Neural cell (in vitro differentiated cells): ENCODE data around the gene PCNX1. TPM values are rescaled to one million over a fixed set of nuclear protein-coding genes. Genes with fewer than 3 reads are reported as not detected.

ENCODE experiments used
- H2AFZ ChIP-seq: fragments of 200-600, 300-800 bp; sonication (generic), shearing (Covaris generic); 2 replicates; pipeline ENCODE4 v1.6.0; 2014; ENCODE audit warnings: low read depth, mild to moderate bottlenecking, antibody characterized with exemption, low read length, moderate library complexity
- H3F3A ChIP-seq: fragments of 200-600 bp; shearing (Covaris generic); 2 replicates; pipeline ENCODE4 v1.6.1; 2016; ENCODE audit warnings: mild to moderate bottlenecking, moderate library complexity, mixed read lengths, antibody characterized with exemption, low read length; ENCODE audit not compliant: insufficient read depth, poor library complexity, severe bottlenecking
- H3K27ac ChIP-seq: fragments of 200-600, 300-800 bp; sonication (generic), shearing (Covaris generic); 2 replicates; pipeline ENCODE4 v1.5.1; 2014; ENCODE audit warnings: mild to moderate bottlenecking, low read length, moderate library complexity
- H3K27me3 ChIP-seq: fragments of 300-800, 200-600 bp; sonication (generic), shearing (Covaris generic); 2 replicates; pipeline ENCODE4 v1.6.0; 2014; ENCODE audit warnings: mild to moderate bottlenecking, low read depth, low read length, moderate library complexity; ENCODE audit not compliant: insufficient read depth
- H3K36me3 ChIP-seq: fragments of 300-800, 200-600 bp; sonication (generic), shearing (Covaris generic); 2 replicates; pipeline ENCODE4 v1.5.1; 2014; ENCODE audit warnings: mild to moderate bottlenecking, antibody characterized with exemption, low read length, moderate library complexity; ENCODE audit not compliant: insufficient read depth
- H3K4me2 ChIP-seq: fragments of 300-800, 200-600 bp; sonication (generic), shearing (Covaris generic); 2 replicates; pipeline ENCODE4 v1.6.0; 2014; ENCODE audit warnings: mild to moderate bottlenecking, low read length
- H3K4me3 ChIP-seq: fragments of 300-800, 200-600 bp; sonication (generic), shearing (Covaris generic); 2 replicates; pipeline ENCODE4 v1.5.1; 2014; ENCODE audit warnings: mild to moderate bottlenecking, low read length, moderate library complexity
- H3K79me2 ChIP-seq: fragments of 200-600 bp; shearing (Covaris generic); replicated peaks from 2 replicates; pipeline ENCODE4 v1.6.0; 2014; ENCODE audit warnings: mild to moderate bottlenecking, low read length, moderate library complexity; ENCODE audit not compliant: insufficient read depth
- H3K9ac ChIP-seq: fragments of 300-800, 200-600 bp; sonication (generic), shearing (Covaris generic); 2 replicates; pipeline ENCODE4 v1.6.1; 2016; ENCODE audit warnings: mild to moderate bottlenecking, low read length, mixed read lengths
- H3K9me2 ChIP-seq: fragments of 200-600 bp; shearing (Covaris generic); 2 replicates; pipeline ENCODE4 v1.6.1; 2016; ENCODE audit warnings: mild to moderate bottlenecking, low read length, mixed read lengths; ENCODE audit not compliant: insufficient read depth
- H3K9me3 ChIP-seq: fragments of 200-600, 300-800 bp; sonication (generic), shearing (Covaris generic); 2 replicates; pipeline ENCODE4 v1.6.1; 2016; ENCODE audit warnings: mild to moderate bottlenecking, mixed run types, low read length, moderate library complexity, mixed read lengths
- H4K20me1 ChIP-seq: fragments of 200-600 bp; shearing (Covaris generic); 2 replicates; pipeline ENCODE4 v1.6.1; 2016; ENCODE audit warnings: mild to moderate bottlenecking, mixed run types; ENCODE audit not compliant: insufficient read depth
- EP300 ChIP-seq: fragments of 450-650 bp; conservative IDR thresholded peaks from 2 replicates; pipeline ENCODE4 v1.6.1; 2014; ENCODE audit warnings: antibody characterized with exemption, mild to moderate bottlenecking, moderate library complexity; ENCODE audit not compliant: poor library complexity, severe bottlenecking
- EZH2 ChIP-seq: fragments of 200-600, 300-800 bp; shearing (Covaris generic), sonication (generic); IDR thresholded peaks from 2 replicates; pipeline ENCODE4 v1.6.1; 2014; ENCODE audit warnings: antibody characterized with exemption, low read length, borderline replicate concordance, mild to moderate bottlenecking; ENCODE audit not compliant: insufficient read depth, poor library complexity, severe bottlenecking
- MXI1 ChIP-seq: fragments of 450-650 bp; conservative IDR thresholded peaks from 2 replicates; pipeline ENCODE4 v1.6.1; 2014; ENCODE audit warnings: antibody characterized with exemption, mild to moderate bottlenecking; ENCODE audit not compliant: poor library complexity, severe bottlenecking
- POLR2AphosphoS5 ChIP-seq: IDR thresholded peaks from 2 replicates; pipeline ENCODE4 v1.6.1; 2012
- RAD21 ChIP-seq: fragments of 450-650 bp; conservative IDR thresholded peaks from 2 replicates; pipeline ENCODE4 v1.6.1; 2014; ENCODE audit warnings: antibody characterized with exemption, mild to moderate bottlenecking, moderate library complexity
- SMC3 ChIP-seq: fragments of 450-650 bp; conservative IDR thresholded peaks from 2 replicates; pipeline ENCODE4 v1.6.1; 2014; ENCODE audit warnings: antibody characterized with exemption, mild to moderate bottlenecking, moderate library complexity; ENCODE audit not compliant: poor library complexity
- TAF1 ChIP-seq: IDR thresholded peaks from 2 replicates; pipeline ENCODE4 v1.6.1; 2012; ENCODE audit warnings: low read depth
- polyA plus RNA-seq: library from polyadenylated mRNA; depleted of rRNA; stranded (reverse); fragments of >200 nt; gene quantifications from 2 replicates; pipeline ENCODE4 v1.2.3, GENCODE V29; 2014
- TF ChIP-seq, protein P1 (sequence below): IDR thresholded peaks from 2 replicates; pipeline ENCODE4 v1.6.1; 2012; ENCODE audit warnings: borderline replicate concordance
- TF ChIP-seq, protein P2 (sequence below): fragments of 450-650 bp; IDR thresholded peaks from 2 replicates; pipeline ENCODE4 v1.5.1; 2014; ENCODE audit warnings: antibody characterized with exemption, mild to moderate bottlenecking, moderate library complexity; ENCODE audit not compliant: poor library complexity, severe bottlenecking

PCNX1 gene
- polyA plus RNA-seq, 1 donor from 2014 or later = 23.7 TPM

DNA sequence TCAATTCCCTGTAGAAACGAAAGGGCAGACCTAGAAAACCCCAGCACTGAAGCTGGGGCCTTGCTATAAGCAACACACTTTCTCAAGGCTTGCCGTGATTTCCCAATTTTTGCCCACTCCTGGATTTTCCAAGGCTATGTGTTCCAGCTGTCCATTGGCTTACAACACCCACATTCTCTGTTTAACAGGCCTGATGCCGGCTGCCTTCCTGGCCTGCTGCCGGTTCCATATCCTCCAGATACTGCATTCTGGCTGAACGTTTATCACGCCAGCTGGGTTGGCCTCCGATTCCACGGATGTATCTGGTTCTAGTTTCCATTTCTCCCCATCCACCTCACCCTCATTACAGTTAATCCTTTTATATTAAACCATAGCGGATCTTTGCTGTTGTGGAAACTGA is 2.0 kb upstream of the PCNX1 start:
- TF ChIP-seq MXI1 (no peak), EP300 (no peak), EZH2 (no peak), SMC3 (no peak), TAF1 (no peak), RAD21 (no peak), POLR2AphosphoS5 (no peak)
- TF ChIP-seq, protein P1, sequence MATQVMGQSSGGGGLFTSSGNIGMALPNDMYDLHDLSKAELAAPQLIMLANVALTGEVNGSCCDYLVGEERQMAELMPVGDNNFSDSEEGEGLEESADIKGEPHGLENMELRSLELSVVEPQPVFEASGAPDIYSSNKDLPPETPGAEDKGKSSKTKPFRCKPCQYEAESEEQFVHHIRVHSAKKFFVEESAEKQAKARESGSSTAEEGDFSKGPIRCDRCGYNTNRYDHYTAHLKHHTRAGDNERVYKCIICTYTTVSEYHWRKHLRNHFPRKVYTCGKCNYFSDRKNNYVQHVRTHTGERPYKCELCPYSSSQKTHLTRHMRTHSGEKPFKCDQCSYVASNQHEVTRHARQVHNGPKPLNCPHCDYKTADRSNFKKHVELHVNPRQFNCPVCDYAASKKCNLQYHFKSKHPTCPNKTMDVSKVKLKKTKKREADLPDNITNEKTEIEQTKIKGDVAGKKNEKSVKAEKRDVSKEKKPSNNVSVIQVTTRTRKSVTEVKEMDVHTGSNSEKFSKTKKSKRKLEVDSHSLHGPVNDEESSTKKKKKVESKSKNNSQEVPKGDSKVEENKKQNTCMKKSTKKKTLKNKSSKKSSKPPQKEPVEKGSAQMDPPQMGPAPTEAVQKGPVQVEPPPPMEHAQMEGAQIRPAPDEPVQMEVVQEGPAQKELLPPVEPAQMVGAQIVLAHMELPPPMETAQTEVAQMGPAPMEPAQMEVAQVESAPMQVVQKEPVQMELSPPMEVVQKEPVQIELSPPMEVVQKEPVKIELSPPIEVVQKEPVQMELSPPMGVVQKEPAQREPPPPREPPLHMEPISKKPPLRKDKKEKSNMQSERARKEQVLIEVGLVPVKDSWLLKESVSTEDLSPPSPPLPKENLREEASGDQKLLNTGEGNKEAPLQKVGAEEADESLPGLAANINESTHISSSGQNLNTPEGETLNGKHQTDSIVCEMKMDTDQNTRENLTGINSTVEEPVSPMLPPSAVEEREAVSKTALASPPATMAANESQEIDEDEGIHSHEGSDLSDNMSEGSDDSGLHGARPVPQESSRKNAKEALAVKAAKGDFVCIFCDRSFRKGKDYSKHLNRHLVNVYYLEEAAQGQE = no peak
- TF ChIP-seq, protein P2, sequence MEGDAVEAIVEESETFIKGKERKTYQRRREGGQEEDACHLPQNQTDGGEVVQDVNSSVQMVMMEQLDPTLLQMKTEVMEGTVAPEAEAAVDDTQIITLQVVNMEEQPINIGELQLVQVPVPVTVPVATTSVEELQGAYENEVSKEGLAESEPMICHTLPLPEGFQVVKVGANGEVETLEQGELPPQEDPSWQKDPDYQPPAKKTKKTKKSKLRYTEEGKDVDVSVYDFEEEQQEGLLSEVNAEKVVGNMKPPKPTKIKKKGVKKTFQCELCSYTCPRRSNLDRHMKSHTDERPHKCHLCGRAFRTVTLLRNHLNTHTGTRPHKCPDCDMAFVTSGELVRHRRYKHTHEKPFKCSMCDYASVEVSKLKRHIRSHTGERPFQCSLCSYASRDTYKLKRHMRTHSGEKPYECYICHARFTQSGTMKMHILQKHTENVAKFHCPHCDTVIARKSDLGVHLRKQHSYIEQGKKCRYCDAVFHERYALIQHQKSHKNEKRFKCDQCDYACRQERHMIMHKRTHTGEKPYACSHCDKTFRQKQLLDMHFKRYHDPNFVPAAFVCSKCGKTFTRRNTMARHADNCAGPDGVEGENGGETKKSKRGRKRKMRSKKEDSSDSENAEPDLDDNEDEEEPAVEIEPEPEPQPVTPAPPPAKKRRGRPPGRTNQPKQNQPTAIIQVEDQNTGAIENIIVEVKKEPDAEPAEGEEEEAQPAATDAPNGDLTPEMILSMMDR = no peak
- no peaks in the 10 kb centered on the region for H3K27me3 ChIP-seq

DNA sequence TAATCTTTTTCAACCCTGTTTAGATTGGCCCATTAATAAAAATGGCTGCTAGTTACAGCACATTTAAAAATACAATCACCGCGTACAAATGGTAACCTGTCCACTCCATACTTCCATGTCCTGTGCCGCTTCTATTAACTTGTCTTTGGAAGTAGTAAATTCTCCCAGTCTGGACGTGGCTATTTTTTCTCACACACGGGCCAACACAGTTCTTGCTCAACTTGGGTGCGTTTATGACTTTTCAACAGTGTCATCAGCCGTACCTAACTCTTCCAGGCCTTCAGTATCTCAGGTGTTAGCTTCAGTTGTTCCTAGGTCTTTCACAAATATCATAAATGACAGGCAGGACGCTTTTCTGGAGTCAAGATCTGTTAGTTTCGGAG is 475 bp upstream of the PCNX1 start:
- H3K79me2 ChIP-seq = peaks cover 32% of the 10 kb centered on the region
- H3K4me3 ChIP-seq = peak overlapping the region; percentile 97
- no peaks in the 10 kb centered on the region for H3K9me2 ChIP-seq
- peak overlapping the region; percentile 93 for H3K9ac ChIP-seq
- peak overlapping the region; percentile 40 for H3K27ac ChIP-seq
- no peaks in the 10 kb centered on the region for H3F3A ChIP-seq
- peaks cover 9% of the 10 kb centered on the region for H4K20me1 ChIP-seq
- no peaks in the 10 kb centered on the region for H3K9me3 ChIP-seq
- no peaks in the 10 kb centered on the region for H3K27me3 ChIP-seq
- H3K36me3 ChIP-seq = no peaks in the 10 kb centered on the region
- TF ChIP-seq RAD21 (no peak), EP300 (no peak), POLR2AphosphoS5 (no peak), MXI1 (no peak), TAF1 (no peak), EZH2 (no peak), SMC3 (no peak)
- TF ChIP-seq, protein P1 = no peak
- TF ChIP-seq, protein P2 = no peak
- H3K4me2 ChIP-seq = peak overlapping the region; percentile 28
- H2AFZ ChIP-seq = no peak overlapping the region

More for the DNA sequence above, 2.0 kb upstream of the PCNX1 start:
- Histone ChIP-seq H3K27ac (no peak overlapping the region), H3K36me3 (no peaks in the 10 kb centered on the region), H3K9ac (no peak overlapping the region), H4K20me1 (peaks cover 7% of the 10 kb centered on the region), H3K79me2 (peaks cover 17% of the 10 kb centered on the region), H3K9me2 (no peaks in the 10 kb centered on the region), H3F3A (no peaks in the 10 kb centered on the region), H3K4me3 (no peak overlapping the region), H3K4me2 (no peak overlapping the region), H2AFZ (no peak overlapping the region), H3K9me3 (no peaks in the 10 kb centered on the region)
